Measurements from ENCODE around the gene PRKRIP1. TPM values are rescaled to one million over a fixed set of nuclear protein-coding genes. Genes with fewer than 3 reads are reported as not detected.
"Not testable (repeated sequence)": the region's sequence is repeated elsewhere in the genome, so short reads cannot be mapped to it uniquely, and the experiment has no call there.

Gene PRKRIP1
- total and polyA plus RNA-seq, 8 donors = 9.1 to 40.1 (median 11.6) TPM

DNA sequence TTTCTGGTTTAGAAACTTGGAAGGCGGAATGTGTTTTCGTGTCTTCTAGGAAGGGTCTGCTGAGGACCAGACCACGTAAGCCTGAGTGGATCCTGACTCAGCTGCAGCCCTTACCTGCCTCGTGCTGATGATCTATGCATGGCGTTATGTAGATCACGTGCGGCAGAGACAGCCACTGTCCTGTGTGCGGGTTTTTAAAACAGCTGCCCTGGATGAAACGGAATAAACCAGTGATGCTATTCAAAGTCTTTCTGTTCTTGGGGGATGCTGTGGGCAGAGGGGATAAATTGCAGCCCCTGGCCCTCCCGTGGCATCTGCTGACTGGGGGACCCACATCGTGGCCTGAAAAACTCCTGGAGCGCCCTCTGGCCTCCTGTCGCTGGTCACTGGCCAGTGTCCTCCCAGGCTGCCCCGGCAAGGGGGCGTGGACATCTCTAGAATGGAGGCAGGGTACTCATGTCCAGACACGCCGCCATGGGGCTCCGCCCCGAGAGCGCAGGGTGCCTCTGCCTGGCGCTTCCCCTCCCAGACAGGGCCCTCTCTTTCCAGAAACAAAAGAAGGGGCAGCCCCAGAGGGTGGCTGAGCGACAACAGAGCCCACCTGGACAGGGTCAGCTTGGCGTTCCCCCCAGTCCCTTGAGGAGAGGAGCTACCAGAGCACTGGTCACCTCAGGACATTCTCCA, 55.4 kb downstream of the PRKRIP1 start:
- DNase-seq = no peak
- Histone ChIP-seq H3K27ac (no peak overlapping the region), H3K36me3 (peaks cover 0 to 5% (median 0%) of the 10 kb centered on the region in 3 donors), H3K4me3 (no peak overlapping the region), H3K9me3 (no peaks in the 10 kb centered on the region), H3K27me3 (no peaks in the 10 kb centered on the region), H3K4me1 (no peaks in the 10 kb centered on the region)
- intact Hi-C loops (cut with DNase I) = no loop called here
- ATAC-seq = peak in 2 of 4 donors; percentile 10 to 45
- 35 to 41% methylated on average over 23 of the region's 23 CpGs for WGBS, 2 donors
- no peak for FAIRE-seq
- TF ChIP-seq, protein P1, sequence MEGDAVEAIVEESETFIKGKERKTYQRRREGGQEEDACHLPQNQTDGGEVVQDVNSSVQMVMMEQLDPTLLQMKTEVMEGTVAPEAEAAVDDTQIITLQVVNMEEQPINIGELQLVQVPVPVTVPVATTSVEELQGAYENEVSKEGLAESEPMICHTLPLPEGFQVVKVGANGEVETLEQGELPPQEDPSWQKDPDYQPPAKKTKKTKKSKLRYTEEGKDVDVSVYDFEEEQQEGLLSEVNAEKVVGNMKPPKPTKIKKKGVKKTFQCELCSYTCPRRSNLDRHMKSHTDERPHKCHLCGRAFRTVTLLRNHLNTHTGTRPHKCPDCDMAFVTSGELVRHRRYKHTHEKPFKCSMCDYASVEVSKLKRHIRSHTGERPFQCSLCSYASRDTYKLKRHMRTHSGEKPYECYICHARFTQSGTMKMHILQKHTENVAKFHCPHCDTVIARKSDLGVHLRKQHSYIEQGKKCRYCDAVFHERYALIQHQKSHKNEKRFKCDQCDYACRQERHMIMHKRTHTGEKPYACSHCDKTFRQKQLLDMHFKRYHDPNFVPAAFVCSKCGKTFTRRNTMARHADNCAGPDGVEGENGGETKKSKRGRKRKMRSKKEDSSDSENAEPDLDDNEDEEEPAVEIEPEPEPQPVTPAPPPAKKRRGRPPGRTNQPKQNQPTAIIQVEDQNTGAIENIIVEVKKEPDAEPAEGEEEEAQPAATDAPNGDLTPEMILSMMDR (IDR thresholded peaks at IDR 0.05) = no peak

DNA sequence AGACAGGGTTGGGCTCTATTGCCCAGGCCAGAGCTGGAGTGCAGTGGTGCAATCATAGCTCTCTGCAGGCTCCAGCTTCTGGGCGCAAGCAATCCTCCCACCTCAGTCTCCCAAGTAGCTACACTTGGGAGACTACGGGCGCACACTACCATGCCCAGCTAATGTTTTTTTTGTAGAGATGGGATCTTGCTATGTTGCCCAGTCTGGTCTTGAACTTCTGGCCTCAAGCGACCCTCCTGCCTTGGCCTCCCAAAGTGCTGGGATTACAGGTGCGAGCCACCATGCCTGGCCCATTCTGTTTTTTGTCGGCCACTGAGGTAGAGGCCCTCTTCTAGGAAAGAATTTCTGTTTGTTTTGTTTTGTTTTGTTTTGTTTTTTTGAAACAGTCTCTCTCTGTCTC, 56.3 kb downstream of the PRKRIP1 start:
- intact Hi-C loops (cut with DNase I) = no loop called here
- no peak for ATAC-seq

DNA sequence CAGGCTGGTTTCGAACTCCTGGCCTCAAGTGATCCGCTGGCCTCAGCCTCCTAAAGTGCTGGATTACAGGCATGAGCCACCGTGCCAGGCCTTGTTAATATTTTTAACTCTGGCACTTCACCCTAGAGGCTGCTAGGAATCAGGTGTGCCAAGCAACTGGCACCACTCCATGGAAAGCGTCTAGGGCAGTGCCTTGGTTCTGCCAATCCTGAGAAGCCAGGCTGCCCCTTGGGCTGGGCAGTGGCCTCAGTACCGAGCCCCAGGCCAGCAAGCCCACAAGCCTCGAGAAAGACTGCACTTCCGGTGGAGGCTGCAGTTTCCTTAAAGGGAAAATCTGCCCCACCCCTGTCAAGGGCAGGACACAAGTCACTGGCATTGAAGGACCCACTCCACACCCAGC, 57.2 kb downstream of the PRKRIP1 start:
- peaks cover 0 to 18% (median 0%) of the 10 kb centered on the region in 3 donors for H3K36me3 ChIP-seq
- H3K27me3 ChIP-seq = no peaks in the 10 kb centered on the region
- WGBS, 2 donors = 63 to 67% methylated on average over 7 of the region's 7 CpGs
- no peak overlapping the region for H3K27ac ChIP-seq
- DNase-seq = no peak
- no peak overlapping the region for H3K4me3 ChIP-seq
- FAIRE-seq = no peak
- TF ChIP-seq, protein P1 (IDR thresholded peaks at IDR 0.05) = no peak
- no peaks in the 10 kb centered on the region for H3K9me3 ChIP-seq
- ATAC-seq = no peak
- intact Hi-C loops (cut with DNase I) = no loop called here
- H3K4me1 ChIP-seq = no peaks in the 10 kb centered on the region

More for the DNA sequence above, 56.3 kb downstream of the PRKRIP1 start:
- TF ChIP-seq, protein P1 (IDR thresholded peaks at IDR 0.05) = no peak
- Histone ChIP-seq H3K4me3 (no peak overlapping the region), H3K9me3 (no peaks in the 10 kb centered on the region), H3K4me1 (no peaks in the 10 kb centered on the region), H3K36me3 (peaks cover 0 to 9% (median 0%) of the 10 kb centered on the region in 3 donors), H3K27ac (no peak overlapping the region), H3K27me3 (no peaks in the 10 kb centered on the region)
- 89 to 96% methylated on average over 6 of the region's 6 CpGs for WGBS, 2 donors
- FAIRE-seq = no peak
- no peak for DNase-seq

DNA sequence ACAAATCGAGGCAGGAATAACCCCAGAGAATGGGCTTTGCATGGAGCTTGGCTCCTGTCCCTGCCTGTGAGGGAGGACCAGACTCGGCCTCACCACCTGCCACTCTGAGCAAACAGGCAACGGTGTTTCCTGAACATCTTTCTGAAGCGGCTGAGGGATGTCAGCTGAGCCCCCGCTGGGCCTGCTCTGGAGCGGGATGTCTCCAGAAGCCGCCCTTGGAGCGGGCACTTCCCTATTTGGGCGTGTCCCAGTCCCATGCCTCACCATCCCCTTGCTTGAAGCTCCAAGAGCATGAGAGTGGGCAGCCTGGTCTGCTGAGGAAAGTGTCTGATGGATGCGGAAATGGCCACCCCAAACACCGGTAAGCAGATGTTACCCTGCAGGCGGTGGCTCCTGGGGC, 58.3 kb downstream of the PRKRIP1 start:
- DNase-seq = no peak
- peaks cover 0 to 19% (median 0%) of the 10 kb centered on the region in 3 donors for H3K36me3 ChIP-seq
- no peak for FAIRE-seq
- H3K4me3 ChIP-seq = no peak overlapping the region
- no peaks in the 10 kb centered on the region for H3K4me1 ChIP-seq
- no peaks in the 10 kb centered on the region for H3K27me3 ChIP-seq
- no peak overlapping the region for H3K27ac ChIP-seq
- no peak for ATAC-seq
- TF ChIP-seq, protein P1 (IDR thresholded peaks at IDR 0.05) = no peak
- H3K9me3 ChIP-seq = no peaks in the 10 kb centered on the region
- intact Hi-C loops (cut with DNase I) = no loop called here
- WGBS, 2 donors = 65 to 73% methylated on average over 12 of the region's 12 CpGs

DNA sequence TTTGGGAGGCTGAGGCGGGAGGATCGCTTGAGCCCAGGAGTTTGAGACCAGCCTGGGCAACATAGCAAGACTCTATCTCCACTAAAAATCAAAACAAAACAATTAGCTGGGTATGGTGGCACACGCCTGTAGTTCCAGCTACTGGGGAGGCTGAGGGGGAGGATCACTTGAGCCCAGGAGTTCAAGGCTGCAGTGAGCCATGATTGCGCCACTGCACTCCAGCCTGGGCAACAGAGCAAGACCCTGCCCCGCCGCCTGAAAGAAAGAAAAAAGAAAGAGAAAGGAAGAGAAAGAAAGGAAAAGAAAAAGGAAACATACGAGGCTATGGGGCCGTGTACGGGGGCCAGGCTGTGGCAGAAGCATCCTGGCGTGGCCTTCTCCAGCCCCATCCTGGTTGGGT, 58.8 kb downstream of the PRKRIP1 start:
- FAIRE-seq = not testable (repeated sequence)

More for the DNA sequence above, 58.8 kb downstream of the PRKRIP1 start:
- H3K27ac ChIP-seq; ATAC-seq; H3K4me1 ChIP-seq; DNase-seq; H3K9me3 ChIP-seq; intact Hi-C loops (cut with DNase I); H3K4me3 ChIP-seq; H3K27me3 ChIP-seq: not testable (repeated sequence)
- peaks cover 0 to 19% (median 0%) of the 10 kb centered on the region in 3 donors for H3K36me3 ChIP-seq
- 94 to 95% methylated on average over 10 of the region's 10 CpGs for WGBS, 2 donors

Measured in pancreas (tissue), 10 donors.